ENCODE data around the gene BDKRB2. TPM values are rescaled to one million over a fixed set of nuclear protein-coding genes. Genes with fewer than 3 reads are reported as not detected.

Gene BDKRB2
- total RNA-seq, result under 0.01 TPM in 2 replicates

DNA sequence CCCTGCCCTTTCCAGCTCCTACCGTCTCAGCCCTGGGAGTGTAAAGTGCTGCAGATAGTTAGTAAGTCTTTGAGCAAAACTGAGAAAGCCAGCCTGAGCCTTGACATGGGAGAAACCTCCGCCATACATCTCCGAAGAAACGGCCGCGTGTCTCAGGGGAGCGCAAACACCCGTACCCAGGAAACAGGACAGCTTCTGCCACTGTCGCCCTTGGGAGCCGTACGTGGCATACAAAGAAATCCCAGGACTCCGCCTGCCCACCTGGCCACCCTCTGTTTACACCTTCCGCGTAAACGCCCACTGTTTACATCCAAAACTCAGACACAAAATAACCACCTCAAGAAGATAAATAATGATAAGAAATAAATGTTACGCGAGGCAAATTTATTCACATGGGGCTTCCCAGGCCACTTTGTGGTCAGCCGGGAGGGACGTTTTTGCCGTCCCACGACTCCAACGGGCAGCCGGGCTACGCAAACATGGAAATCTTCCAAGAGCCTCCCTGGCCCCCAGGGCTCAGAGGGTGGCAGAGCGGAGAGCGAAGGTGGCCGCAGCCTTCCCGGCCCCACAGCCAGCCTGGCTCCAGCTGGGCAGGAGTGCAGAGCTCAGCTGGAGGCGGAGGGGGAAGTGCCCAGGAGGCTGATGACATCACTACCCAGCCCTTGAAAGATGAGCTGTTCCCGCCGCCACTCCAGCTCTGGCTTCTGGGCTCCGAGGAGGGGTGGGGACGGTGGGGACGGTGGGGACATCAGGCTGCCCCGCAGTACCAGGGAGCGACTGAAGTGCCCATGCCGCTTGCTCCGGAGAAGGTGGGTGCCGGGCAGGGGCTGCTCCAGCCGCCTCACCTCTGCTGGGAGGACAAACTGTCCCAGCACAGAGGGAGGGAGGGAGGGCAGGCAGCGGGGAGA lies at the start of gene BDKRB2:
BDKRB2 (plus strand) TSS at position 689 of the 908 bp plus-strand sequence. CDS start 32,269 bp downstream, outside the sequence.

DNA sequence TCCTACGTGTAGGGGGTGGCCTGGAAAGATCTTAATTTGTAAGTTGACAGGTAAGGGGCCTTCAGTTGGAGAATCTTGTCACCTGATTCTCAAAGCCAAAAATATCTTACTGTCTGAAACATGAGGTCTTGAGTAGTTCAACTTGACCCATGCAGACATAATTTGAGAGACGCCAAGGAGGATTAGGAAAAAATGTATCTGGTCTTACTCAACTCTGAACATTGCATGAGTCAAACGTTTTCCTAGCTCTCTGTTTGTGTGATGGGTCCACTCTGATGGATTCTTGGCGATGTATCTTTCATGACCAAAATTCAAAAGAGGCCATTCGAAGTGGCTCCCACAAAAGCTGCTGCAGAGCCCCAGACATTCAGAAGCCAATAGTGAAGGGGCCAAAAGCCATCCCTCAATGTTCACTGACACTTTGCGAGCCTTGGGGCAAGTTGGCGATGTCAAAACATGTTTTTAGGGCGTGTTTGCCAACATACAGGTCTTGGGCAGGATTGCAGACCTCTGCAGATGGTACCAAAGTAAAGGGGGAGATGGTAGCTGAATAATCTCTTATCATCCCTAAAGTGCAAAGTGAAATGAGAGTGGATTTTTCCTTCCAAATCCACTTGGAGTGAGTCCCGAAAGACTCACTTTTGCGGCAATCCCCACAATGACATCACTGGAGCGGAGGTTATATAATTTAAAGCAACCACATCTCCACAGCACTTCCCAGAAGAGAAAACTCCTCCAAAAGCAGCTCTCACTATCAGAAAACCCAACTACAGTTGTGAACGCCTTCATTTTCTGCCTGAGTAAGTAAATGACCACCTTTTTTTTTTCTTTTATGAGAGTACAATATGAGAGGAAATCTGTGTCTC lies 51.1 kb downstream of the BDKRB2 start, which contains the start of gene BDKRB1:
BDKRB1 (plus strand) TSS at position 710 of the 866 bp plus-strand sequence. CDS start 7,473 bp downstream, outside the sequence.

Other genes with a start within 250 kb of the BDKRB2 start
- 3.6 and 8.6 TPM in 2 replicates for gene C14orf132, start 165.5 kb upstream of the BDKRB2 start, total RNA-seq
- gene BDKRB1, start 51.4 kb downstream of the BDKRB2 start, total RNA-seq, result not detected in 2 replicates
- 17.7 and 22.8 TPM in 2 replicates for gene ATG2B, start 158.5 kb downstream of the BDKRB2 start, total RNA-seq
- gene GSKIP, start 158.7 kb downstream of the BDKRB2 start, total RNA-seq, result 23.9 and 28.3 TPM in 2 replicates
- gene AK7, start 187.3 kb downstream of the BDKRB2 start, total RNA-seq, result 1.1 and 1.3 TPM in 2 replicates